AG09309 (cell line): ENCODE data around the gene SPRED1.

Source experiments
- DNase-seq: peaks from one replicate; pipeline ENCODE4 v3.0.0-alpha.2; 2010; ENCODE audit warnings: low read depth
- H3K4me3 ChIP-seq: 2 replicates; pipeline ENCODE4 v1.5.1; 2011; ENCODE audit warnings: mild to moderate bottlenecking, low read depth, low read length, moderate library complexity; ENCODE audit not compliant: control insufficient read depth
- CTCF ChIP-seq: IDR thresholded peaks from 2 replicates; pipeline ENCODE4 v1.5.1; 2011; ENCODE audit warnings: mild to moderate bottlenecking, low read depth, low read length, inconsistent platforms; ENCODE audit not compliant: insufficient read depth, control insufficient read depth; ENCODE audit errors: missing control alignments

The SPRED1 gene

GRCh38 chr15:38351466-38351865 is 98.8 kb downstream of the SPRED1 start:
- TF ChIP-seq CTCF, result no peak

GRCh38 chr15:38354315-38354929 is 101.8 kb downstream of the SPRED1 start:
- DNase-seq, result peak; percentile 27
- peak; percentile 76 for TF ChIP-seq CTCF
- H3K4me3 ChIP-seq, result no peak overlapping the region

More at GRCh38 chr15:38351466-38351865, 98.8 kb downstream of the SPRED1 start:
- no peak overlapping the region for H3K4me3 ChIP-seq
- no peak for DNase-seq

- no peak for DNase-seq
- no peak for TF ChIP-seq CTCF
- H3K4me3 ChIP-seq, result no peak overlapping the region
These were observed 109.7 kb downstream of the SPRED1 start for GRCh38 chr15:38362355-38362754.

GRCh38 chr15:38367476-38367875 is 114.8 kb downstream of the SPRED1 start:
- no peak overlapping the region for H3K4me3 ChIP-seq
- DNase-seq, result peak; percentile 41
- no peak for TF ChIP-seq CTCF

GRCh38 chr15:38369936-38370478 is 117.4 kb downstream of the SPRED1 start:
- H3K4me3 ChIP-seq, result no peak overlapping the region
- no peak for DNase-seq
- no peak for TF ChIP-seq CTCF

GRCh38 chr15:38373016-38373415 is 120.4 kb downstream of the SPRED1 start:
- no peak for TF ChIP-seq CTCF
- no peak for DNase-seq
- no peak overlapping the region for H3K4me3 ChIP-seq
